Sigmoid colon (tissue), 4 donors: ENCODE results near the gene NEDD8.

ENCODE experiments used
- EP300 ChIP-seq, 4 donors: sonication (generic); formaldehyde crosslinking; IDR thresholded peaks; one replicate each; pipeline ENCODE4 v1.6.1; 2017; ENCODE audit warnings: antibody characterized with exemption in 4 of 4
- TF ChIP-seq, protein P1 (sequence below), 4 experiments: fragments of 450-650 bp in 3 of 4; fragments of 200-600 bp in 1 of 4; IDR thresholded peaks; one replicate each; pipeline ENCODE4 v1.5.1; 2016 to 2019; ENCODE audit warnings: antibody characterized with exemption in 4 of 4, mild to moderate bottlenecking in 3 of 4, moderate library complexity in 2 of 4

DNA sequence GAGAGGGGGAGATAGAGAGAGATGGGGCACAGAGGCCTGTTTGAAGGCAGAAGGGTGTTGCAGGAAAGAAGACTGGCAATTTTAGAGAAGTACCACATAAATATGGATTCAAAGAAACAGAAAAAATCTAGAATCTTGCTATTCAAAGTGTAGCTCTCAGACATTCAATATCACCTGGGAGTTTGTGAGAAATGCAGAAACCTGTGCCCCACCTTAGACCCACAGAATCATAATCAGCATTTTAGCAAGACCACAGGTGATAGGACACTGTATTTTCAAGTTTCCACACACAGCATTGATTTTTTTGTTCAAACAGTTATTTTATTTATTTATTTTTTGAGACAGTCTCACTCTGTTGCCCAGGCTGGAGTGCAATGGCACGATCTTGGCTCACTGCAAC is 3.3 kb downstream of the NEDD8 start:
- TF ChIP-seq, protein P1, sequence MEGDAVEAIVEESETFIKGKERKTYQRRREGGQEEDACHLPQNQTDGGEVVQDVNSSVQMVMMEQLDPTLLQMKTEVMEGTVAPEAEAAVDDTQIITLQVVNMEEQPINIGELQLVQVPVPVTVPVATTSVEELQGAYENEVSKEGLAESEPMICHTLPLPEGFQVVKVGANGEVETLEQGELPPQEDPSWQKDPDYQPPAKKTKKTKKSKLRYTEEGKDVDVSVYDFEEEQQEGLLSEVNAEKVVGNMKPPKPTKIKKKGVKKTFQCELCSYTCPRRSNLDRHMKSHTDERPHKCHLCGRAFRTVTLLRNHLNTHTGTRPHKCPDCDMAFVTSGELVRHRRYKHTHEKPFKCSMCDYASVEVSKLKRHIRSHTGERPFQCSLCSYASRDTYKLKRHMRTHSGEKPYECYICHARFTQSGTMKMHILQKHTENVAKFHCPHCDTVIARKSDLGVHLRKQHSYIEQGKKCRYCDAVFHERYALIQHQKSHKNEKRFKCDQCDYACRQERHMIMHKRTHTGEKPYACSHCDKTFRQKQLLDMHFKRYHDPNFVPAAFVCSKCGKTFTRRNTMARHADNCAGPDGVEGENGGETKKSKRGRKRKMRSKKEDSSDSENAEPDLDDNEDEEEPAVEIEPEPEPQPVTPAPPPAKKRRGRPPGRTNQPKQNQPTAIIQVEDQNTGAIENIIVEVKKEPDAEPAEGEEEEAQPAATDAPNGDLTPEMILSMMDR (IDR thresholded peaks at IDR 0.05), result no peak
- TF ChIP-seq EP300 (IDR thresholded peaks at IDR 0.05), result no peak
